Uterus (tissue), 2 donors: ENCODE data around the gene SLC12A9.

Experiments used
- CTCF ChIP-seq, 4 experiments: fragments of 200-600 bp in 2 of 4; fragments of 450-650 bp in 2 of 4; sonication (generic) in 2 of 4; IDR thresholded peaks; one replicate each; pipeline ENCODE4 v1.5.1; 2016 to 2019; ENCODE audit warnings: antibody characterized with exemption in 4 of 4, mild to moderate bottlenecking in 2 of 4, moderate library complexity in 1 of 4
- POLR2A ChIP-seq, 2 donors: fragments of 450-650 bp; IDR thresholded peaks; one replicate each; pipeline ENCODE4 v1.6.1; 2016; ENCODE audit warnings: antibody characterized with exemption in 2 of 2, mild to moderate bottlenecking in 1 of 2, moderate library complexity in 1 of 2

- no peak for TF ChIP-seq CTCF (IDR thresholded peaks at IDR 0.05)
- TF ChIP-seq POLR2A (IDR thresholded peaks at IDR 0.05): no peak
Observed at GRCh38 chr7:100914879-100915447, 62.5 kb downstream of the SLC12A9 start.
